Measurements from ENCODE around the gene EML3. TPM values are rescaled to one million over a fixed set of nuclear protein-coding genes. Genes with fewer than 3 reads are reported as not detected.

The EML3 gene
- total and polyA plus RNA-seq, 2 of the 13 experiments (the other 11 are each of a cell fraction or from before 2014, with no cell fraction given): 10.6 to 12.3 TPM

DNA sequence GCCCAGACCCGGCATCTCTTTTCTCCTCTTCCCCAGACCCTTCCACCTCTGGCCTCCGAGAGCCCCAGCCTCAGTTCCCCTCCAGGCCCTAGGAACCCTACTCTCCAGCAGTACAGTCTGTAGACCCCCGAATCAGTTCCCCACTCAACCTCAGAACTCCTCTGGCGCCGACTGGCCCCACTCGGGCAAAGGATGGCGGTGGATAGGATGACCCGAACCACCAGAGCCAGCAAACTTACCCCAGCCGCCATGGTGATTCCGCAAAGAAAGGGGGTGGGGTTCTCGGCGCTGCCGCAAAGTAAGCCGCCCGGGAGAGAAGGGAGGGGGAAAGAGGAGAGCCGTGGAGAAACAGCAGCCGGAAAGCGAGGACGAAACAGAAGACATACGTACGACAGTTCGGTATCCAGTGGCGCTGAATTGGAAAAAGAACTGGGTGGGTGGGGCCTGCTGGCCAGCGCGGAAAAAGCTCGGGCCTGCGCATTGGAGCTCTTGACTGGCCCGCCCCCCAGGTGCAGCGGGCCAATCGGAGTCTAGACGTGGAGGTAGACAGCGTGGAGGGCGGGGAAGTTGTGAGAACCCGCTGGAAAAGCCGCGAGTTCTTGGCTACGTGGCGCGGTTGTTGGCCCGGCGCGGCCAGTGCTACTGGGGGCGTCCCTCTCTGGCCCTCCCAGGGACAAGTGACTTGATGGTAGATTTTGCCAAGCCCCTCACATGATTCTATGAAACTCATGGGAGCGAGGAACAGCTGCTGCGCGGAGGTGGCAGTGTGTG lies 38.8 kb downstream of the EML3 start, which contains the start of gene EEF1G (continued):
- TF ChIP-seq, protein P1, sequence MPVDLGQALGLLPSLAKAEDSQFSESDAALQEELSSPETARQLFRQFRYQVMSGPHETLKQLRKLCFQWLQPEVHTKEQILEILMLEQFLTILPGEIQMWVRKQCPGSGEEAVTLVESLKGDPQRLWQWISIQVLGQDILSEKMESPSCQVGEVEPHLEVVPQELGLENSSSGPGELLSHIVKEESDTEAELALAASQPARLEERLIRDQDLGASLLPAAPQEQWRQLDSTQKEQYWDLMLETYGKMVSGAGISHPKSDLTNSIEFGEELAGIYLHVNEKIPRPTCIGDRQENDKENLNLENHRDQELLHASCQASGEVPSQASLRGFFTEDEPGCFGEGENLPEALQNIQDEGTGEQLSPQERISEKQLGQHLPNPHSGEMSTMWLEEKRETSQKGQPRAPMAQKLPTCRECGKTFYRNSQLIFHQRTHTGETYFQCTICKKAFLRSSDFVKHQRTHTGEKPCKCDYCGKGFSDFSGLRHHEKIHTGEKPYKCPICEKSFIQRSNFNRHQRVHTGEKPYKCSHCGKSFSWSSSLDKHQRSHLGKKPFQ (CRISPR knock-in tag; IDR thresholded peaks at IDR 0.05; ENCODE audit: insufficient replicate concordance): no peak
- TF ChIP-seq HOXD1 (CRISPR knock-in tag; IDR thresholded peaks at IDR 0.05) (no peak), ZSCAN29 (CRISPR knock-in tag; conservative IDR thresholded peaks at IDR 0.05) (no peak), HMGA1 (CRISPR knock-in tag; conservative IDR thresholded peaks at IDR 0.05) (no peak), ZBTB7B (CRISPR knock-in tag; IDR thresholded peaks at IDR 0.05) (peak; percentile 37; the same call in 1 of the 2 replicates), ZNF354B (CRISPR knock-in tag; IDR thresholded peaks at IDR 0.05) (no peak), XBP1 (CRISPR knock-in tag; IDR thresholded peaks at IDR 0.05) (no peak), HMG20A (CRISPR knock-in tag; IDR thresholded peaks at IDR 0.05; ENCODE audit: borderline replicate concordance) (0 out of 2 replicates have a peak, but pooled peaks have one; percentile 14), ZNF75D (CRISPR knock-in tag; IDR thresholded peaks at IDR 0.05; ENCODE audit: borderline replicate concordance) (no peak), NAIF1 (CRISPR knock-in tag; IDR thresholded peaks at IDR 0.05; ENCODE audit: borderline replicate concordance) (peak; percentile 88)
- TF ChIP-seq, protein P2, sequence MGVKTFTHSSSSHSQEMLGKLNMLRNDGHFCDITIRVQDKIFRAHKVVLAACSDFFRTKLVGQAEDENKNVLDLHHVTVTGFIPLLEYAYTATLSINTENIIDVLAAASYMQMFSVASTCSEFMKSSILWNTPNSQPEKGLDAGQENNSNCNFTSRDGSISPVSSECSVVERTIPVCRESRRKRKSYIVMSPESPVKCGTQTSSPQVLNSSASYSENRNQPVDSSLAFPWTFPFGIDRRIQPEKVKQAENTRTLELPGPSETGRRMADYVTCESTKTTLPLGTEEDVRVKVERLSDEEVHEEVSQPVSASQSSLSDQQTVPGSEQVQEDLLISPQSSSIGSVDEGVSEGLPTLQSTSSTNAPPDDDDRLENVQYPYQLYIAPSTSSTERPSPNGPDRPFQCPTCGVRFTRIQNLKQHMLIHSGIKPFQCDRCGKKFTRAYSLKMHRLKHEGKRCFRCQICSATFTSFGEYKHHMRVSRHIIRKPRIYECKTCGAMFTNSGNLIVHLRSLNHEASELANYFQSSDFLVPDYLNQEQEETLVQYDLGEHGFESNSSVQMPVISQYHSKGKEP (CRISPR knock-in tag; IDR thresholded peaks at IDR 0.05): no peak
- TF ChIP-seq, protein P3, sequence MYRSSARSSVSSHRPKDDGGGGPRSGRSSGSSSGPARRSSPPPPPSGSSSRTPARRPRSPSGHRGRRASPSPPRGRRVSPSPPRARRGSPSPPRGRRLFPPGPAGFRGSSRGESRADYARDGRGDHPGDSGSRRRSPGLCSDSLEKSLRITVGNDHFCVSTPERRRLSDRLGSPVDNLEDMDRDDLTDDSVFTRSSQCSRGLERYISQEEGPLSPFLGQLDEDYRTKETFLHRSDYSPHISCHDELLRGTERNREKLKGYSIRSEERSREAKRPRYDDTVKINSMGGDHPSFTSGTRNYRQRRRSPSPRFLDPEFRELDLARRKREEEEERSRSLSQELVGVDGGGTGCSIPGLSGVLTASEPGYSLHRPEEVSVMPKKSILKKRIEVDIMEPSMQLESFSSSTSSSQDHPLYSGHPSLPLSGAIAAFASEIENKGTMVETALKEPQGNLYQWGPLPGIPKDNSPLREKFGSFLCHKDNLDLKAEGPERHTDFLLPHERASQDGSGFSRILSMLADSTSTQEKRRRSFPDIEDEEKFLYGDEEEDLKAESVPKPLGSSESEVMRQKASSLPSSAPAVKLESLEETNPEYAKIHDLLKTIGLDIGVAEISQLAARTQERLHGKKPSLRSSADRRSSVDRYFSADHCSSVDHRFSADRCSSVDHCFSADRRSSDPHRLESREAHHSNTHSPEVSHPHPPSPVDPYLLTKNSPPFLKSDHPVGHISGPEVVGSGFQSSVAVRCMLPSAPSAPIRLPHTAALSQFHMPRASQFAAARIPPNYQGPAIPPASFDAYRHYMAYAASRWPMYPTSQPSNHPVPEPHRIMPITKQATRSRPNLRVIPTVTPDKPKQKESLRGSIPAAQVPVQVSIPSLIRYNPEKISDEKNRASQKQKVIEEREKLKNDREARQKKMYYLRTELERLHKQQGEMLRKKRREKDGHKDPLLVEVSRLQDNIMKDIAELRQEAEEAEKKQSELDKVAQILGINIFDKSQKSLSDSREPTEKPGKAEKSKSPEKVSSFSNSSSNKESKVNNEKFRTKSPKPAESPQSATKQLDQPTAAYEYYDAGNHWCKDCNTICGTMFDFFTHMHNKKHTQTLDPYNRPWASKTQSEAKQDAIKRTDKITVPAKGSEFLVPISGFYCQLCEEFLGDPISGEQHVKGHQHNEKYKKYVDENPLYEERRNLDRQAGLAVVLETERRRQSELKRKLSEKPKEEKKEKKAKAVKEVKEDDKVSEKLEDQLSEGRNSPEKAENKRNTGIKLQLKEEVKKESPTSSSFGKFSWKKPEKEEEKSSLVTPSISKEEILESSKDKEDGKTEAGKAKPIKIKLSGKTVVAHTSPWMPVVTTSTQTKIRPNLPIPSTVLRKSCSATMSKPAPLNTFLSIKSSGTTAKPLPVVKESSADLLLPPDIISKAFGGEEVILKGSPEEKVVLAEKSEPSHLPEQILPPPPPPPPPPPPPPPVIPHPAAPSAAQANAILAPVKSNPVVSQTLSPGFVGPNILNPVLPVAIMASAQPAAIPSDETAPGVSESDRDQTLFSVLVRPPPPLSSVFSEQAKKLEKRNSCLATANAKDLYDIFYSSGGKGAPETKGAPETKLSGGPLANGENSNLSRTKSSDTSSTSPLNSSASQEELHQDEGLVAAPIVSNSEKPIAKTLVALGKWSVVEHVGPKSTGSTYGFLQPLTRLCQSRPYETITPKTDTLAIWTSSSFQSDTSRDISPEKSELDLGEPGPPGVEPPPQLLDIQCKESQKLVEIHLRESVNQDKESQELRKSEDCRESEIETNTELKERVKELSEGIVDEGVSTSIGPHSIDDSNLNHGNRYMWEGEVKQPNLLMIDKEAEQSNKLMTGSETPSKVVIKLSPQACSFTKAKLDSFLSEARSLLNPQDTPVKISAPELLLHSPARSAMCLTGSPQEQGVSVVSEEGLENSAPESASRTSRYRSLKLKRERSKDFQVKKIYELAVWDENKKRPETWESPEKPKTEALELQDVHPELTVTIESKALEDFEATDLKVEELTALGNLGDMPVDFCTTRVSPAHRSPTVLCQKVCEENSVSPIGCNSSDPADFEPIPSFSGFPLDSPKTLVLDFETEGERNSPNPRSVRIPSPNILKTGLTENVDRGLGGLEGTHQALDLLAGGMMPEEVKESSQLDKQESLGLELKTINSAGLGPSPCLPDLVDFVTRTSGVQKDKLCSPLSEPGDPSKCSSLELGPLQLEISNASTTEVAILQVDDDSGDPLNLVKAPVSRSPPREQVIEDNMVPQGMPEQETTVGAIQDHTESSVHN (CRISPR knock-in tag; IDR thresholded peaks at IDR 0.05): 0 out of 2 replicates have a peak, but pooled peaks have one; percentile 14
- TF ChIP-seq, protein P4, sequence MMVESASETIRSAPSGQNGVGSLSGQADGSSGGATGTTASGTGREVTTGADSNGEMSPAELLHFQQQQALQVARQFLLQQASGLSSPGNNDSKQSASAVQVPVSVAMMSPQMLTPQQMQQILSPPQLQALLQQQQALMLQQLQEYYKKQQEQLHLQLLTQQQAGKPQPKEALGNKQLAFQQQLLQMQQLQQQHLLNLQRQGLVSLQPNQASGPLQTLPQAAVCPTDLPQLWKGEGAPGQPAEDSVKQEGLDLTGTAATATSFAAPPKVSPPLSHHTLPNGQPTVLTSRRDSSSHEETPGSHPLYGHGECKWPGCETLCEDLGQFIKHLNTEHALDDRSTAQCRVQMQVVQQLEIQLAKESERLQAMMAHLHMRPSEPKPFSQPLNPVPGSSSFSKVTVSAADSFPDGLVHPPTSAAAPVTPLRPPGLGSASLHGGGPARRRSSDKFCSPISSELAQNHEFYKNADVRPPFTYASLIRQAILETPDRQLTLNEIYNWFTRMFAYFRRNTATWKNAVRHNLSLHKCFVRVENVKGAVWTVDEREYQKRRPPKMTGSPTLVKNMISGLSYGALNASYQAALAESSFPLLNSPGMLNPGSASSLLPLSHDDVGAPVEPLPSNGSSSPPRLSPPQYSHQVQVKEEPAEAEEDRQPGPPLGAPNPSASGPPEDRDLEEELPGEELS (CRISPR knock-in tag; IDR thresholded peaks at IDR 0.05): 0 out of 2 replicates have a peak, but pooled peaks have one; percentile 7
- TF ChIP-seq, protein P5, sequence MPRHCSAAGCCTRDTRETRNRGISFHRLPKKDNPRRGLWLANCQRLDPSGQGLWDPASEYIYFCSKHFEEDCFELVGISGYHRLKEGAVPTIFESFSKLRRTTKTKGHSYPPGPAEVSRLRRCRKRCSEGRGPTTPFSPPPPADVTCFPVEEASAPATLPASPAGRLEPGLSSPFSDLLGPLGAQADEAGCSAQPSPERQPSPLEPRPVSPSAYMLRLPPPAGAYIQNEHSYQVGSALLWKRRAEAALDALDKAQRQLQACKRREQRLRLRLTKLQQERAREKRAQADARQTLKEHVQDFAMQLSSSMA (CRISPR knock-in tag; IDR thresholded peaks at IDR 0.05): no peak

Measured in HepG2 (cell line).